ENCODE measurements around the gene PRTG.
"Not testable (repeated sequence)": the region's sequence is repeated elsewhere in the genome, so short reads cannot be mapped to it uniquely, and the experiment has no call there.

The PRTG gene

DNA sequence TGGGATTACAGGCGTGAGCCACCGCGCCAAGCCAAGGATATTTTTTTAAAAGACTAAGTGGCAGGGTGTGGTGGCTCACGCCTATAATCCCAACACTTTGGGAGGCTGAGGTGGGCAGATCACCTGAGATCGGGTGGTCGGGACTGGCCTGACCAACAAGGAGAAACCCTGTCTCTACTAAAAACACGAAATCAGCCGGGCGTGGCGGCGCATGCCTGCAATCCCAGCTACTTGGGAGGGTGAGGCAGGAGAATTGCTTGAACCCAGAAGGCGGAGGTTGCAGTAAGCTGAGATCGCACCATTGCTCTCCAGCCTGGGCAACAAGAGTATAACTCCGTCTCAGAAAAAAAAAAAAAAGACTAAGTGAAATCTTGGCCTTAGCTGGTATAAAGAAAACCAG lies 49.8 kb downstream of the PRTG start:
- H3K36me3 Mint-ChIP-seq, H3K27ac Mint-ChIP-seq, H3K4me1 Mint-ChIP-seq, H3K4me3 Mint-ChIP-seq, ATAC-seq, H3K9me3 Mint-ChIP-seq: not testable (repeated sequence)
- H3K27me3 Mint-ChIP-seq = peaks cover 11% of the 10 kb centered on the region

- Mint-ChIP-seq H3K27me3 (no peaks in the 10 kb centered on the region), H3K4me1 (peaks cover 19% of the 10 kb centered on the region), H3K9me3 (no peaks in the 10 kb centered on the region), H3K27ac (no peak overlapping the region), H3K36me3 (no peaks in the 10 kb centered on the region), H3K4me3 (no peak overlapping the region)
- ATAC-seq = no peak
These were observed 55.2 kb downstream of the PRTG start for GRCh38 chr15:55687792-55688191.

- Mint-ChIP-seq H3K27me3 (no peaks in the 10 kb centered on the region), H3K4me3 (no peak overlapping the region), H3K4me1 (peaks cover 19% of the 10 kb centered on the region), H3K9me3 (no peaks in the 10 kb centered on the region), H3K36me3 (no peaks in the 10 kb centered on the region), H3K27ac (no peak overlapping the region)
- ATAC-seq = no peak
These were observed 57.7 kb downstream of the PRTG start for GRCh38 chr15:55685286-55685685.

- H3K27me3 Mint-ChIP-seq = no peaks in the 10 kb centered on the region
- no peak overlapping the region for H3K4me3 Mint-ChIP-seq
- no peak for ATAC-seq
- no peaks in the 10 kb centered on the region for H3K9me3 Mint-ChIP-seq
- H3K4me1 Mint-ChIP-seq = peaks cover 19% of the 10 kb centered on the region
- H3K27ac Mint-ChIP-seq = no peak overlapping the region
- no peaks in the 10 kb centered on the region for H3K36me3 Mint-ChIP-seq
These were observed 59.6 kb downstream of the PRTG start for GRCh38 chr15:55683376-55683775.

GRCh38 chr15:55681631-55682030 lies 61.3 kb downstream of the PRTG start:
- Mint-ChIP-seq H3K4me3 (no peak overlapping the region), H3K27me3 (no peaks in the 10 kb centered on the region), H3K36me3 (no peaks in the 10 kb centered on the region), H3K4me1 (peaks cover 19% of the 10 kb centered on the region), H3K27ac (no peak overlapping the region), H3K9me3 (no peaks in the 10 kb centered on the region)
- no peak for ATAC-seq

DNA sequence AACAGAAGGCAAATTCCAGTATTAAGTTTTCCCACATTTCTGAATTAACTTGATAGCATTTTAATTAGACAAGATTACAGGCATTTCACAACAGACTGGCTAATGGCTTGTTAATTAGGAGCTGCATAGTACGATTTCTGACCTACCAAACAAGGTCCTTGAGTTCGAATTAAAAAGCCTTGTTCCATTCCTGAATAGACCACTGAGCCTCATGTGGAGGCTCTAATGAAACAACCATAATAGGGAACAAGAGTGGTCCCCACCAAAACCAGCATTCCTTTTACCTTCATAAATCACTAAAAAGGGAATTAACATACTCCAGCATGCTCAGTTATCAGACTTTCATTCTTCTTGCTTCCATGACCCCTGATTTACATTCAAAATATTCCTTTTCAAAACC lies 66.4 kb downstream of the PRTG start:
- ATAC-seq = no peak
- Mint-ChIP-seq H3K4me3 (no peak overlapping the region), H3K4me1 (no peaks in the 10 kb centered on the region), H3K27ac (no peak overlapping the region), H3K27me3 (no peaks in the 10 kb centered on the region), H3K9me3 (no peaks in the 10 kb centered on the region), H3K36me3 (no peaks in the 10 kb centered on the region)

GRCh38 chr15:55673287-55673686 lies 69.7 kb downstream of the PRTG start:
- H3K4me3 Mint-ChIP-seq = no peak overlapping the region
- H3K9me3 Mint-ChIP-seq = no peaks in the 10 kb centered on the region

GRCh38 chr15:55669270-55669669 lies 73.7 kb downstream of the PRTG start:
- H3K4me1 Mint-ChIP-seq = no peaks in the 10 kb centered on the region
- no peak overlapping the region for H3K27ac Mint-ChIP-seq
- no peaks in the 10 kb centered on the region for H3K36me3 Mint-ChIP-seq
- no peak overlapping the region for H3K4me3 Mint-ChIP-seq
- ATAC-seq = no peak
- no peaks in the 10 kb centered on the region for H3K27me3 Mint-ChIP-seq
- H3K9me3 Mint-ChIP-seq = no peaks in the 10 kb centered on the region

More at GRCh38 chr15:55673287-55673686, 69.7 kb downstream of the PRTG start:
- no peaks in the 10 kb centered on the region for H3K36me3 Mint-ChIP-seq
- H3K27ac Mint-ChIP-seq = no peak overlapping the region
- no peaks in the 10 kb centered on the region for H3K4me1 Mint-ChIP-seq
- no peak for ATAC-seq
- H3K27me3 Mint-ChIP-seq = no peaks in the 10 kb centered on the region

DNA sequence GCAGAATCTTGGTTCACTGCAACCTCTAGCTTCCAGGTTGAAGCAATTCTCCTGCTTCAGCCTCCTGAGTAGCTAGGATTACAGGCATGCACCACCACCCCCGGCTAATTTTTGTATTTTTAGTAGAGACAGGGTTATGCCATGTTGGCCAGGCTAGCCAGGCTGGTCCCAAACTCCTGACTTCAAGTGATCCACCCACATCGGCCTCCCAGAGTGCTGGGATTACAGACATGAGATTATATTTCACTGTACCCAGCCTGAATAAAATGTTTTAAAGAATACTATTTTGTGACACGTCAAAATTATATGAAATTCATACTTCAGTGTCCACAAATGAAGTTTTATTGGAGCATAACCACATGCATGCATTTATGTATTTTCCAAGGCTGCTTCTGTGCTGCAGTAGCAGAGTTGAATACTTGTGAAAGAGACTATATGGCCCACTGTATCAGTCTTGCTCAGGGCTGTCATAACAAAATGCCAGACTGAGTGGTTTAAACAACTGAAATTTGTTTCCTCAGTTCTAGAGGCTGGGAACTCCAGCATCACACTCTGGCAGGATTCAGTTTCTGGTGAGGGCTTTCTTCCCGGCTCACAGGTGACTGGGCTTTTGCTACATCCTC lies 77.2 kb downstream of the PRTG start:
- Mint-ChIP-seq H3K27me3 (no peaks in the 10 kb centered on the region), H3K4me1 (no peaks in the 10 kb centered on the region), H3K9me3 (no peaks in the 10 kb centered on the region), H3K36me3 (no peaks in the 10 kb centered on the region), H3K27ac (no peak overlapping the region), H3K4me3 (no peak overlapping the region)
- ATAC-seq = no peak

GRCh38 chr15:55661428-55661827 lies 81.5 kb downstream of the PRTG start:
- Mint-ChIP-seq H3K4me1 (no peaks in the 10 kb centered on the region), H3K9me3 (no peaks in the 10 kb centered on the region), H3K27ac (no peak overlapping the region), H3K27me3 (no peaks in the 10 kb centered on the region), H3K36me3 (no peaks in the 10 kb centered on the region), H3K4me3 (no peak overlapping the region)
- ATAC-seq = peak; percentile 34

DNA sequence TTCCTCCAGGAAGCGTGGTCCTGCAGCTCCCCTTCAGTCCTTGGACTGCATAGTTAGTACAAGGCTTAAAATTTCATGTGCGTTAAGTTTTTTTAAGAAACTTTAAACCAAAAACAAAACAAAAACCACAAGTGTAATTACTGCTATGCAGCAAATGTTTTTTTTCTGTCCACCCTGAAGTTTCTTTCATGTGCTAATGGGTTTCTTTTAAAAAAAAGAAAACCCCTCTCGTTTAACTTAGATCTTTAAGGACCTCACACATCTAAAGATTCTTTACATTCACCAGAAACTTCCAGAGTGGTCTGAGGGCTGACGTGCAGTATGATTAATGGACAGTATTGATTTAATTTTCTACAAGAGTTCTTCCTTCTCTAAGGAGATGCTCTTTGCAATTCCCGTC lies 82.8 kb downstream of the PRTG start:
- Mint-ChIP-seq H3K27me3 (no peaks in the 10 kb centered on the region), H3K4me3 (no peak overlapping the region)

GRCh38 chr15:55659481-55659880 lies 83.5 kb downstream of the PRTG start:
- H3K27me3 Mint-ChIP-seq = no peaks in the 10 kb centered on the region
- no peaks in the 10 kb centered on the region for H3K4me1 Mint-ChIP-seq
- H3K36me3 Mint-ChIP-seq = no peaks in the 10 kb centered on the region
- no peak overlapping the region for H3K27ac Mint-ChIP-seq
- no peaks in the 10 kb centered on the region for H3K9me3 Mint-ChIP-seq
- H3K4me3 Mint-ChIP-seq = no peak overlapping the region
- no peak for ATAC-seq

More for the DNA sequence above, 82.8 kb downstream of the PRTG start:
- no peaks in the 10 kb centered on the region for H3K4me1 Mint-ChIP-seq
- no peak overlapping the region for H3K27ac Mint-ChIP-seq
- H3K9me3 Mint-ChIP-seq = no peaks in the 10 kb centered on the region
- no peaks in the 10 kb centered on the region for H3K36me3 Mint-ChIP-seq
- ATAC-seq = no peak

DNA sequence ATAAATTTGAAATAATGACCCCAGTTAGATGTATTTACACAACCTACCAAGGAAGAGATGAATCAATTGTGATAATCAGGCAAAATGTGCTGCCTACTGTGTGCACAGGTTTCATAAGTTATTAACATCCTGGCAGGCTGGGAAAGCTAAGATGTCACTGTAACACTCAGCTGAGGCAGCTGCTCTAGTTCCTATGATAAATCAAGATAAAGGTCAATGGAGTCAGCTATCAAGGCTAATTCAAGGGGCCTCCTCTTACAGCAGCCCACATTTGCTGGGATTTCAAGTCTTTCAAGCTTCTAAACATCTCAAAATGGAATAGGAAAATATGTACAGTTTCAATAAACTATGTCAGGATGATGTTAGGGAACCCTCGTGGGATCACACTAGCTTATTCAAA lies 84.1 kb downstream of the PRTG start:
- H3K36me3 Mint-ChIP-seq = no peaks in the 10 kb centered on the region
- H3K4me3 Mint-ChIP-seq = no peak overlapping the region
- no peaks in the 10 kb centered on the region for H3K4me1 Mint-ChIP-seq
- no peak for ATAC-seq
- no peaks in the 10 kb centered on the region for H3K9me3 Mint-ChIP-seq
- H3K27ac Mint-ChIP-seq = no peak overlapping the region
- no peaks in the 10 kb centered on the region for H3K27me3 Mint-ChIP-seq

GRCh38 chr15:55654561-55655031 lies 88.4 kb downstream of the PRTG start:
- Mint-ChIP-seq H3K4me3 (no peak overlapping the region), H3K27ac (no peak overlapping the region), H3K4me1 (no peaks in the 10 kb centered on the region), H3K27me3 (no peaks in the 10 kb centered on the region), H3K36me3 (no peaks in the 10 kb centered on the region), H3K9me3 (no peaks in the 10 kb centered on the region)
- ATAC-seq = no peak

GRCh38 chr15:55652909-55653495 lies 90.0 kb downstream of the PRTG start:
- no peak for ATAC-seq
- H3K4me1 Mint-ChIP-seq = no peaks in the 10 kb centered on the region
- no peak overlapping the region for H3K4me3 Mint-ChIP-seq
- no peaks in the 10 kb centered on the region for H3K27me3 Mint-ChIP-seq
- no peak overlapping the region for H3K27ac Mint-ChIP-seq
- no peaks in the 10 kb centered on the region for H3K9me3 Mint-ChIP-seq
- H3K36me3 Mint-ChIP-seq = no peaks in the 10 kb centered on the region

GRCh38 chr15:55652359-55652758 lies 90.6 kb downstream of the PRTG start:
- Mint-ChIP-seq H3K4me3 (no peak overlapping the region), H3K9me3 (no peaks in the 10 kb centered on the region), H3K36me3 (no peaks in the 10 kb centered on the region), H3K4me1 (no peaks in the 10 kb centered on the region), H3K27me3 (no peaks in the 10 kb centered on the region), H3K27ac (no peak overlapping the region)
- ATAC-seq = no peak
